NCI-H82 treated with DMSO at 0.1 percent for 48 hours (cell line): ENCODE results near the gene PRAME.
"Not testable (repeated sequence)": the region's sequence is repeated elsewhere in the genome, so short reads cannot be mapped to it uniquely, and the experiment has no call there.

Source experiments
- DNase-seq: peaks from one replicate; lab custom pipeline; 2025; ENCODE audit not compliant: unreplicated experiment; lab: John Stamatoyannopoulos, UW

Gene PRAME

GRCh38 chr22:22552630-22553029 is 6.4 kb downstream of the PRAME start:
- peak; percentile 50 for DNase-seq

GRCh38 chr22:22550789-22551434 is 8.2 kb downstream of the PRAME start:
- no peak for DNase-seq

- no peak for DNase-seq
These were observed 10.2 kb downstream of the PRAME start for GRCh38 chr22:22548910-22549309.

- no peak for DNase-seq
These were observed 10.7 kb downstream of the PRAME start for GRCh38 chr22:22548317-22548716.

- no peak for DNase-seq
These were observed 11.3 kb downstream of the PRAME start for GRCh38 chr22:22547692-22548300.

GRCh38 chr22:22547226-22547625 is 11.8 kb downstream of the PRAME start:
- DNase-seq = no peak

- no peak for DNase-seq
These were observed 12.6 kb downstream of the PRAME start for GRCh38 chr22:22546490-22546889.

GRCh38 chr22:22545084-22545483 is 14.0 kb downstream of the PRAME start:
- DNase-seq = no peak

- no peak for DNase-seq
These were observed 20.7 kb downstream of the PRAME start for GRCh38 chr22:22538226-22538989.

- DNase-seq = no peak
These were observed 22.1 kb downstream of the PRAME start for GRCh38 chr22:22536916-22537315.

GRCh38 chr22:22536515-22536914 is 22.6 kb downstream of the PRAME start:
- no peak for DNase-seq

GRCh38 chr22:22535662-22536061 is 23.4 kb downstream of the PRAME start:
- no peak for DNase-seq

GRCh38 chr22:22534604-22535415 is 24.3 kb downstream of the PRAME start:
- no peak for DNase-seq

- DNase-seq = no peak
These were observed 25.2 kb downstream of the PRAME start for GRCh38 chr22:22533863-22534262.

- no peak for DNase-seq
These were observed 25.6 kb downstream of the PRAME start for GRCh38 chr22:22533417-22533816.

- DNase-seq = not testable (repeated sequence)
These were observed 26.5 kb downstream of the PRAME start for GRCh38 chr22:22532547-22533071.

- DNase-seq = no peak
These were observed 27.1 kb downstream of the PRAME start for GRCh38 chr22:22531770-22532546.

- no peak for DNase-seq
These were observed 30.3 kb downstream of the PRAME start for GRCh38 chr22:22528780-22529179.

GRCh38 chr22:22527312-22527711 is 31.8 kb downstream of the PRAME start:
- DNase-seq = no peak

- no peak for DNase-seq
These were observed 32.7 kb downstream of the PRAME start for GRCh38 chr22:22526125-22526912.
